NCI-H748 (cell line): ENCODE data around the gene UNKL.
A peak's percentile ranks its signal among the peaks of the same experiment; 100 is the strongest.
"Not testable (repeated sequence)": the region's sequence is repeated elsewhere in the genome, so short reads cannot be mapped to it uniquely, and the experiment has no call there.

ENCODE experiments used
- DNase-seq: peaks from one replicate; lab custom pipeline; 2025; ENCODE audit not compliant: unreplicated experiment; lab: John Stamatoyannopoulos, UW

The UNKL gene

GRCh38 chr16:1330260-1330914, 84.1 kb downstream of the UNKL start:
- peak; percentile 27 for DNase-seq

- DNase-seq: not testable (repeated sequence)
Measured at GRCh38 chr16:1328961-1329360, 85.5 kb downstream of the UNKL start.

DNA sequence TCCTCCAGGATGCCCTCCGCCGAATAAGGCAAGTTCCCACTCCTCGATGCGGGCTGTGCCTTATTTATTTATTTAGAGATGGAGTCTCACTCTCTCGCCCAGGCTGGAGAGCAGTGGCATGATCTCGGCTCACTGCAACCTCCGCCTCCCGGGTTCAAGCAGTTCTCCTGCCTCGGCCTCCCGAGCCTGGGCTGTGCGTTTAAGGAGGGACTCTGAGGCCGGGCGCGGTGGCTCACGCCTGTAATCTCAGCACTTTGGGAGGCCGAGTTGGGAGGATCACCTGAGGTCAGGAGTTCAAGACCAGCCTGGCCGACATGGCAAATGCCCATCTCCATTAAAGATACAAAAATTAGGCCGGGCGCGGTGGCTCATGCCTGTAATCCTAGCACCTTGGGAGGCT, 86.4 kb downstream of the UNKL start:
- not testable (repeated sequence) for DNase-seq

GRCh38 chr16:1327619-1327947, 86.9 kb downstream of the UNKL start:
- peak; percentile 5 for DNase-seq

- no peak for DNase-seq
Measured at GRCh38 chr16:1326946-1327618, 87.4 kb downstream of the UNKL start.

- no peak for DNase-seq
Measured at GRCh38 chr16:1326391-1326790, 88.1 kb downstream of the UNKL start.

DNA sequence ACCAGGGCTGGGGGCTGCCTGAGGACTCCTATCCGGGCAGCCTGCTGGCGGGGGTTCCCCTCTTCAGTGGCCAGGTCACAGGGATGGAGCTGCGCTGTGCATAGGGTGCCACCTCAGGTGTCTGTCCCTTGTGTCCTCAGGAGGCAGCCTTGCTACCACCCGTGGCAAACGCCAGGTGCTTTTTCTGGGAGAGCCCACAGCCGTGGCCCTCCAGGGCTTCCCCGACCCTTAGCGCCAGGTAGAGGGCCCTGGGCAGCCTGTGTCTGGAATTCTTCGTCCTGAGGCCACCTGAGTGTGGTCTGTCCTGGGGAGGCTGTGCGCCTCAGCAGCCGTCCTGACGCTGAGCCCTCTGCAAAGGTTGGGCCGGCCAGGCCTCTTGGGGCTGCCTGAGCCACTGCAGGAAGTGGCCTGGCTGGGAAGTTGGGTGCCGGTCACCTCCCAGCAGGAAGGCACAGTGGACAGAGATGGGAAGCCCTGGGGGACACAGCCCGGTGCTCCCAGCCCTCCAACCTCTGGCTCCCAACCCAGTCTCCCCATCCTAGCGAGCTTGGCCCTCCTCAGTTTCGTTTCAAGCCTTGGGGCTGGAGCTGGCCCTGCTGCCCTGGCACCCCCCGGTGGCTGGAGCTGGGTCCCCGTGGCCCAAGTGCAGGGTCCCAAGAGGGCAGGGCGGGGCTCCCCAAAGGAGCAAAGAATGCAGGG, 88.7 kb downstream of the UNKL start:
- no peak for DNase-seq

GRCh38 chr16:1325261-1325660, 89.2 kb downstream of the UNKL start:
- no peak for DNase-seq

DNA sequence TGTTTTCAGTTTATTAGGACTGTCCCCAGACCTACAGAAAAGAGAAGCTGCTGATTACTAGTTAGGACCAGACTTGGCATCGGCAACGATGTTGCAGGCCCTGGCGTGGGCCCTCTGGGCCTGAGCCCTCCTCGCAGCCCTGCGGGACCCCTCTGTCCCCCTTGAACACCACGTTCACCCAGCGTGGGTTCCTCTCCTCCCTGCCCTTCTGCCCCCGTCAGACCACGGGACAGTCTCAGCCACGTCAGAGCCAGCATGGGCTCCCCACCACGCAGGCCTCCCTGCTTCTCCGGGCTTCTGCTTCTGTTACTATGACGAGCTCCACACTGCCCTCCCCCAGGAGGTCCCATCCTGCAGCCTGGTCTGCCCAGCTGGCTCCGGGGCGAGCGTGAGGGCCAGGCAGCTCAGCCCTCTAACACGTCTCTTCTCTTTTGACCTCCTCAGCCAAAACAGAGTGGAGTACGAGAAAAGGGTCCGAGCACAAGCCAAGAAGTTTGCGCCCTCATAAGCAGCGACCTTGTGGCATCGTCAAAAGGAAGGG, 90.1 kb downstream of the UNKL start:
- DNase-seq: no peak

DNA sequence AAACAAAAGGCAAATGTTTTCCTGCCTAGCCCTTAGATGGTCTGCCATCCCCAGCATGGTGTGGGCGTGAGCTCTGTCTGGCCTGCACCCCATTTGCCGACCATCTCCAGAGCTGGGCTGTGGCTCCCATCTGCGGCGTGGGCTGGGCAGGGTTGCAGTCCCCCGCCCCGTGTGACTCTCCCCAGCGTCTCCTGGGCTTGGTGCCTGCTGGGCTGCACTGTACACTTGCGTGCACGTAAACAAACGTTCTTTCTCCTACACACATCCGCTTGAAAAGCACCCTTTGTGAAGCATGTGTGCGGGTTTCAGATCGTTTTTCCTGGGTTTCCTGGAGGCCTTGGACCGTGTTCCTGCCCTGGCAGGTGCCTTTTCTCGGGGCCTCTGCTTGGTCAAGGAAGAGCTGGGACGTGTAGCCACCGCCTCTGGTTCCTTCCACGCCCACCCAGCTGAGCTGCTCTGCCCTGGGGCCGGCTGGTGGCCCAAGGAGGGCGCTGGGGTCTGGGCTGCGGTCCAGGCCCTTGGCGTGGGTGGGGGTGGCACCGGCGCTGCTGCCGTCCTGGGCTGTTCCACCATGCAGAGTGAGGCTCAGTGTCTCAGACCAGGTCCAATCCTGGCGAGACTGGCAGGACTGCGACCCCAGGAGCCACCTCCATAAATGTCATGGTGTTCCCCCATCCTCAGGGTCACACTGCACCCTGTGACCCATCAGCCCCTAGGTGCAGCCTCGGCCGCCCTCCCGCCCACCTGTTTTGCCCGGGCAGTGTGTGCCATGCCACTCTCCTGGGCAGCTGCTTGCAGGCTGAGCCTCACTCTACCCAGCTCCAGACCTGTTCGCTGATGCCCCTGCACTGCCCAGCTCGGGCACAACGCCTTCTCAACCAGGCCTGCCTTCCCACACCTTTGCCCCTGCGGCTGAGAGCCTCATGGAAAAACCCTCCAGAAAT, 90.9 kb downstream of the UNKL start:
- no peak for DNase-seq

- DNase-seq: no peak
Measured at GRCh38 chr16:1322407-1322806, 92.1 kb downstream of the UNKL start.

- DNase-seq: no peak
Measured at GRCh38 chr16:1320658-1321240, 93.8 kb downstream of the UNKL start.

DNA sequence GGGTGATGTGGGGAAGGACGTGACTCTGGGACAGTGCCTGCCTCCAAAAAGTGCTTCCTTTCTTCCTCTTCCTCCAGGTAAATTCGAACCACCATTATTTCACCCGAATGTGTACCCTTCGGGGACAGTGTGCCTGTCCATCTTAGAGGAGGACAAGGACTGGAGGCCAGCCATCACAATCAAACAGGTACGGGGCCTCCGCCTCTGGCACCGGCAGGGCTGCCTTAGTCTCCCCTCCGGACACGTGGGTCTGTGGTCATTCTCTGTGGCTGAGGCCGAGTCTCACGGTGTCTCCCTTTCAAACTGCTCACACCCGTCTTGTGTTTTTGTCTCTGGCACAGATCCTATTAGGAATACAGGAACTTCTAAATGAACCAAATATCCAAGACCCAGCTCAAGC, 94.4 kb downstream of the UNKL start:
- DNase-seq: no peak

DNA sequence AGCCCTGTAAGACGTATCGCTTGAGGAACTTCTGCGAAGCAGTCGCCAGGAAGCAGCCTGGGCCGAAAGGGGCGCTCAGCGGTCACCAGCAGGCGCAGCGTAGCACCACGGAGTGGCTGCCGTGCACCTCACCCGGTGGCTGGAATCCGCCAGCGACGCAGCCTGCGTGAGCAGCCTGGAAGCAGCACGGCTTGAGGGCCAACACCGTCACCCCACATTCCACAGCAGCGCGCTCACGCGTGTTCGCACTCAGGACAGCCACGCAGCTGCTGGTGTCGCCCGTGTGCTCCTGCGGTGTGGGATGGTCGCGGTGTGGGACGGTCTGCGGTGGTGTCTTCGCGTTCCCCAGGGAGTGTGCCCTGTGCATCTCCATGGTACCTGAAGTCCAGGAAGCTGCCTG, 95.5 kb downstream of the UNKL start:
- DNase-seq: no peak

GRCh38 chr16:1318268-1318545, 96.3 kb downstream of the UNKL start:
- no peak for DNase-seq

GRCh38 chr16:1317479-1318267, 96.8 kb downstream of the UNKL start:
- DNase-seq: no peak

DNA sequence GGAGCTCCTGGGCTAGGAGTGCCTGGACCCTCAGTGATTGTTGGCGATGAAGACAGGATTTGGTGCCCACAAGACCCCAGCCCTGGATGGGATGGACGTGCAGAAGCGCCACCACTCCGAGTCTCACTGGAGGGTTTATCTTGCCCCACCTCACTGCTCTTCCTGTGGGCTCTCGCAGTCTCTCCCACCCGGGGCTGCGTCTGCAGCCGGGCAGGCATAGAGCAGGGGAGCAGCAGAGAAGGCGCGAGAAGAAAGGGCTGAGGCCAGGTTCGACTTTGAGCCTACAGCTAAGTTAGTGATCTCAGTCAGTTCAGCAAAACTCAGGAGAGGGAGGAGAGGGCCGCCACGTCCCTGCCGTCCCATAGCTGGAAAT, 98.5 kb downstream of the UNKL start:
- DNase-seq: no peak

- DNase-seq: no peak
Measured at GRCh38 chr16:1315081-1316032, 99.1 kb downstream of the UNKL start.

DNA sequence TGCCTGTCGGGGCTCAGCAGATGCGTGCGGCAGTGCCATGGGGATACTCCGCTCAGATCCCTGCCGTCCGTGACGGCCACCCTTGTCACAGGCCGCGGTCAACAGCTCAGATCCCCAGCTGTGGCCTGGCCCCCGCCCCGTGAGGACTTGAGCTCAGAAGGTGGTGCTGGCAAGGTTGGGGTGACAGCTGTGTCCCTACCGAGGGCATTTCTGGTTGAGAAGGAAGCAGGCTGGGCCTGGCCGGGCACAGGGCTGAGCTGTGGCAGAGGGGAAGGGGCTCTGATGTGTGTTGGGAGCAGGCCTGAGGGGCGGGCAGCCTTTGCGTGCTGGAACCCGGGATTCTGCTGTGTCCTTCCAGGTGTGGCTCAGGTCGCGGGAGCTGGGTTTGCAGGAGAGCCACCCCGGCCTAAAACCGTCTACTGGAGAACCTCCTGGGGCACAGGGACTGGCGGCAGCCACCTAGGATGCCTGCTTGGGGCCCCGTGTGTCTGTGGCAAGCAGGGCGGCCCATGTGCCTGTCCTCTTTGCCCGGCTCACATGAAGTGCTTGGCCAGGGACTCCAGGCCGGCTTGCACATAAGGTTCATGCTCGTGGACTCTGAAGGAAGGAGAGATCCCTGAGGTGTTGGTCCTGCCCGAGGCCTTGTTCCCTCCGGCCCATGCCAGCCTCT, 100.0 kb downstream of the UNKL start:
- DNase-seq: no peak
